H9 (cell line): ENCODE results near the gene ANHX. TPM values are rescaled to one million over a fixed set of nuclear protein-coding genes. Genes with fewer than 3 reads are reported as not detected.

Source experiments
- DNase-seq: peaks from one replicate; pipeline ENCODE4 v3.0.0-alpha.2; 2017
- H2AFZ ChIP-seq: one replicate; pipeline ENCODE4 v1.6.1; 2013; ENCODE audit warnings: mild to moderate bottlenecking, low read length, control low read depth, moderate library complexity
- H2AK5ac ChIP-seq: 2 replicates; pipeline ENCODE4 v1.6.1; 2013; ENCODE audit warnings: low read length, control low read depth, mixed read lengths; ENCODE audit not compliant: insufficient read length
- H2BK120ac ChIP-seq: one replicate; pipeline ENCODE4 v1.6.1; 2013; ENCODE audit warnings: low read depth, mild to moderate bottlenecking, low read length, control low read depth, inconsistent platforms; ENCODE audit not compliant: poor library complexity, severe bottlenecking
- H2BK12ac ChIP-seq: 2 replicates; pipeline ENCODE4 v1.6.1; 2013; ENCODE audit warnings: low read length, control low read depth, mixed read lengths, low read depth; ENCODE audit not compliant: insufficient read length
- H2BK15ac ChIP-seq: 2 replicates; pipeline ENCODE4 v1.6.1; 2013; ENCODE audit warnings: low read depth, low read length, control low read depth
- H2BK20ac ChIP-seq: one replicate; pipeline ENCODE4 v1.6.1; 2013; ENCODE audit warnings: low read depth, mild to moderate bottlenecking, low read length, control low read depth, inconsistent platforms; ENCODE audit not compliant: poor library complexity, severe bottlenecking
- H2BK5ac ChIP-seq: 2 replicates; pipeline ENCODE4 v1.6.1; 2013; ENCODE audit warnings: low read length, control low read depth, mixed read lengths; ENCODE audit not compliant: insufficient read length
- H3K14ac ChIP-seq: 2 replicates; pipeline ENCODE4 v1.6.1; 2013; ENCODE audit warnings: low read length, control low read depth; ENCODE audit not compliant: insufficient read depth
- H3K18ac ChIP-seq: 2 replicates; pipeline ENCODE4 v1.6.1; 2013; ENCODE audit warnings: low read depth, mild to moderate bottlenecking, mixed read lengths, low read length, control low read depth; ENCODE audit not compliant: insufficient read length
- H3K23ac ChIP-seq: 2 replicates; pipeline ENCODE4 v1.6.1; 2013; ENCODE audit warnings: low read length, control low read depth, mixed read lengths, low read depth; ENCODE audit not compliant: insufficient read length
- H3K23me2 ChIP-seq: 2 replicates; pipeline ENCODE4 v1.6.1; 2013; ENCODE audit warnings: low read depth, mild to moderate bottlenecking, mixed read lengths, low read length, control low read depth; ENCODE audit not compliant: insufficient read length, poor library complexity, severe bottlenecking
- H3K27ac ChIP-seq: 2 replicates; pipeline ENCODE4 v1.5.1; 2013; ENCODE audit warnings: low read length, control low read depth, mixed read lengths, low read depth; ENCODE audit not compliant: insufficient read length
- H3K27me3 ChIP-seq: 2 replicates; pipeline ENCODE4 v1.6.1; 2013; ENCODE audit warnings: low read length, control low read depth, inconsistent platforms; ENCODE audit not compliant: insufficient read depth
- H3K4ac ChIP-seq: 2 replicates; pipeline ENCODE4 v1.6.1; 2013; ENCODE audit warnings: low read depth, mild to moderate bottlenecking, control low read depth, inconsistent platforms, low read length, moderate library complexity
- H3K4me1 ChIP-seq: 2 replicates; pipeline ENCODE4 v1.6.1; 2013; ENCODE audit warnings: low read length, control low read depth, inconsistent platforms; ENCODE audit not compliant: insufficient read depth
- H3K4me2 ChIP-seq: 2 replicates; pipeline ENCODE4 v1.6.1; 2013; ENCODE audit warnings: low read length, control low read depth, mixed read lengths; ENCODE audit not compliant: insufficient read length, insufficient read depth
- H3K56ac ChIP-seq: 2 replicates; pipeline ENCODE4 v1.6.1; 2013; ENCODE audit warnings: low read depth, mild to moderate bottlenecking, mixed read lengths, low read length, control low read depth; ENCODE audit not compliant: insufficient read length
- H3K79me1 ChIP-seq: 2 replicates; pipeline ENCODE4 v1.6.1; 2013; ENCODE audit warnings: low read depth, mild to moderate bottlenecking, moderate library complexity, low read length, control low read depth, inconsistent platforms; ENCODE audit not compliant: insufficient read depth, poor library complexity, severe bottlenecking
- H3K79me2 ChIP-seq: 2 replicates; pipeline ENCODE4 v1.6.1; 2013; ENCODE audit warnings: low read length, control low read depth, inconsistent platforms; ENCODE audit not compliant: insufficient read depth
- H3K9ac ChIP-seq: 2 replicates; pipeline ENCODE4 v1.6.1; 2013; ENCODE audit warnings: low read length, control low read depth, mixed read lengths; ENCODE audit not compliant: insufficient read length; ENCODE audit errors: extremely low read depth
- H3K9me3 ChIP-seq: one replicate; pipeline ENCODE4 v1.6.1; 2013; ENCODE audit warnings: low read depth, low read length, inconsistent platforms; ENCODE audit not compliant: control insufficient read depth
- H3T11ph ChIP-seq: one replicate; pipeline ENCODE4 v1.6.1; 2013; ENCODE audit warnings: mild to moderate bottlenecking, low read length, control low read depth, inconsistent platforms
- H4K20me1 ChIP-seq: one replicate; pipeline ENCODE4 v1.6.1; 2013; ENCODE audit not compliant: control insufficient read depth, insufficient read length, insufficient read depth
- H4K5ac ChIP-seq: 2 replicates; pipeline ENCODE4 v1.6.1; 2013; ENCODE audit warnings: low read depth, mild to moderate bottlenecking, mixed read lengths, low read length, control low read depth; ENCODE audit not compliant: insufficient read length
- H4K8ac ChIP-seq: replicated peaks from 2 replicates; pipeline ENCODE4 v1.6.1; 2013; ENCODE audit warnings: low read length, control low read depth, mixed read lengths, low read depth; ENCODE audit not compliant: insufficient read length
- H4K91ac ChIP-seq: 2 replicates; pipeline ENCODE4 v1.6.1; 2013; ENCODE audit warnings: low read depth, mild to moderate bottlenecking, moderate library complexity, mixed read lengths, low read length, control low read depth; ENCODE audit not compliant: insufficient read length
- H3K27ac Mint-ChIP-seq, 3 experiments: 2 replicates in 2 of 3; 3 replicates in 1 of 3; pipeline ENCODE4 v1.8.0; 2020 to 2021; ENCODE audit warnings: mixed read lengths in 3 of 3, mild to moderate bottlenecking in 1 of 3, moderate library complexity in 1 of 3
- H3K27me3 Mint-ChIP-seq: 2 replicates; pipeline ENCODE4 v1.8.0; 2021; ENCODE audit warnings: low read depth, mild to moderate bottlenecking, moderate library complexity, mixed read lengths
- H3K36me3 Mint-ChIP-seq, 3 experiments: 2 replicates in 2 of 3; 3 replicates in 1 of 3; pipeline ENCODE4 v1.8.0; 2020 to 2021; ENCODE audit warnings: low read depth in 3 of 3, mixed read lengths in 3 of 3; ENCODE audit not compliant: insufficient read depth in 1 of 3
- H3K4me1 Mint-ChIP-seq, 2 experiments: 2 replicates each; pipeline ENCODE4 v1.8.0; 2020; ENCODE audit warnings: mixed read lengths in 2 of 2
- H3K4me3 Mint-ChIP-seq, 2 experiments: 2 replicates in 1 of 2; 3 replicates in 1 of 2; pipeline ENCODE4 v1.8.0; 2020 to 2021; ENCODE audit warnings: mild to moderate bottlenecking in 2 of 2, mixed read lengths in 2 of 2, moderate library complexity in 1 of 2
- H3K9me3 Mint-ChIP-seq, 2 experiments: 2 replicates in 1 of 2; 3 replicates in 1 of 2; pipeline ENCODE4 v1.8.0; 2020; ENCODE audit warnings: mild to moderate bottlenecking in 2 of 2, mixed read lengths in 2 of 2, moderate library complexity in 1 of 2
- WGBS: extraction: QIAGEN DNeasy Blood & Tissue Kit; methylation state at CpG from one replicate; pipeline ENCODE4 v1.1.7; 2013; ENCODE audit warnings: missing lambda C conversion rate, low lambda C conversion rate, mixed read lengths; ENCODE audit not compliant: insufficient read length; ENCODE audit errors: extremely low coverage; 5-methylcytosine and 5-hydroxymethylcytosine counted together
- total RNA-seq: library from RNA; stranded (reverse); gene quantifications from 2 replicates; pipeline ENCODE4 v1.2.1, GENCODE V29; 2021
- TF ChIP-seq, protein P1 (sequence below): fragments of 200-600 bp; sonication (generic); conservative IDR thresholded peaks from 3 replicates; pipeline ENCODE4 v1.8.0; 2021; ENCODE audit warnings: antibody characterized with exemption, mild to moderate bottlenecking

ANHX gene
- total RNA-seq, 1 experiment from 2014 or later = not detected

DNA sequence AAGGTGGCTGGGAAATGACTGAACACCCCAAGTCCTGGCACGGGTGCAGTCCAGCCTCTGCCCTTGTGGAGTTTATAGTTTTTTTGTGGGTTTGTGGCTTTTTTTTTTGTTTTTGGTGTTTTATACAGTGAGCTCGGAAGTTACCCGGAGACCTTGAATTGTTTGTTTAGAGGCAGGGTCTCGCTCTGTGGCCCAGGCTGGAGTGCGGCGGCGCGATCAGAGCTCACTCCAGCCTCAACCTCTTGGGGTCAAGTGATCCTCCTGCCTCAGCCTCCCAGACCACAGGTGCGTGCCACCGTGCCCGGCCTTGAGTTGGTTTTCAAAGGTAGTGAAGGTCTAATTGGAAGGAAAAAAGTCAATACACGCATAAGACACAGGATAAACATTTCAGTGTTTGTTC, 879 bp upstream of the ANHX start:
- Histone ChIP-seq H3K27me3 (no peaks in the 10 kb centered on the region), H3K56ac (no peak overlapping the region), H3T11ph (no peak overlapping the region), H2AFZ (no peak overlapping the region), H2BK15ac (no peak overlapping the region), H2AK5ac (no peak overlapping the region), H3K4ac (no peak overlapping the region), H4K91ac (no peak overlapping the region), H3K79me1 (no peaks in the 10 kb centered on the region), H3K9ac (no peak overlapping the region), H3K79me2 (no peaks in the 10 kb centered on the region), H3K9me3 (peaks cover 85% of the 10 kb centered on the region), H4K5ac (no peak overlapping the region), H3K14ac (no peak overlapping the region), H3K4me2 (no peak overlapping the region), H2BK12ac (no peak overlapping the region), H4K8ac (no peak overlapping the region), H3K18ac (no peak overlapping the region), H2BK5ac (no peak overlapping the region), H4K20me1 (no peaks in the 10 kb centered on the region), H3K27ac (no peak overlapping the region), H3K23ac (no peak overlapping the region), H2BK120ac (no peak overlapping the region), H2BK20ac (no peak overlapping the region), H3K23me2 (no peaks in the 10 kb centered on the region), H3K4me1 (no peaks in the 10 kb centered on the region)
- TF ChIP-seq, protein P1, sequence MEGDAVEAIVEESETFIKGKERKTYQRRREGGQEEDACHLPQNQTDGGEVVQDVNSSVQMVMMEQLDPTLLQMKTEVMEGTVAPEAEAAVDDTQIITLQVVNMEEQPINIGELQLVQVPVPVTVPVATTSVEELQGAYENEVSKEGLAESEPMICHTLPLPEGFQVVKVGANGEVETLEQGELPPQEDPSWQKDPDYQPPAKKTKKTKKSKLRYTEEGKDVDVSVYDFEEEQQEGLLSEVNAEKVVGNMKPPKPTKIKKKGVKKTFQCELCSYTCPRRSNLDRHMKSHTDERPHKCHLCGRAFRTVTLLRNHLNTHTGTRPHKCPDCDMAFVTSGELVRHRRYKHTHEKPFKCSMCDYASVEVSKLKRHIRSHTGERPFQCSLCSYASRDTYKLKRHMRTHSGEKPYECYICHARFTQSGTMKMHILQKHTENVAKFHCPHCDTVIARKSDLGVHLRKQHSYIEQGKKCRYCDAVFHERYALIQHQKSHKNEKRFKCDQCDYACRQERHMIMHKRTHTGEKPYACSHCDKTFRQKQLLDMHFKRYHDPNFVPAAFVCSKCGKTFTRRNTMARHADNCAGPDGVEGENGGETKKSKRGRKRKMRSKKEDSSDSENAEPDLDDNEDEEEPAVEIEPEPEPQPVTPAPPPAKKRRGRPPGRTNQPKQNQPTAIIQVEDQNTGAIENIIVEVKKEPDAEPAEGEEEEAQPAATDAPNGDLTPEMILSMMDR = no peak
- H3K27ac Mint-ChIP-seq = no peak overlapping the region
- no CpG with 5 or more reads among the region's 12 CpGs for WGBS
- peaks cover 1% of the 10 kb centered on the region for H3K27me3 Mint-ChIP-seq
- H3K4me3 Mint-ChIP-seq = no peak overlapping the region
- no peaks in the 10 kb centered on the region for H3K4me1 Mint-ChIP-seq
- no peak for DNase-seq
- peaks cover 78% of the 10 kb centered on the region in 2 experiments for H3K9me3 Mint-ChIP-seq
- H3K36me3 Mint-ChIP-seq = peaks cover 14 to 38% (median 26%) of the 10 kb centered on the region in 3 experiments
